GM19328 (cell line): Measurements from ENCODE around the gene IGDCC3.
"Not testable (repeated sequence)": the region's sequence is repeated elsewhere in the genome, so short reads cannot be mapped to it uniquely, and the experiment has no call there.

Source experiments
- ATAC-seq: cut with Tn5 transposase; IDR thresholded peaks from one replicate; pipeline ENCODE4 v1.9.1; 2021; ENCODE audit warnings: mild to moderate bottlenecking, moderate library complexity; ENCODE audit not compliant: unreplicated experiment

IGDCC3 gene

GRCh38 chr15:65371976-65372786 lies 5.6 kb downstream of the IGDCC3 start:
- no peak for ATAC-seq

DNA sequence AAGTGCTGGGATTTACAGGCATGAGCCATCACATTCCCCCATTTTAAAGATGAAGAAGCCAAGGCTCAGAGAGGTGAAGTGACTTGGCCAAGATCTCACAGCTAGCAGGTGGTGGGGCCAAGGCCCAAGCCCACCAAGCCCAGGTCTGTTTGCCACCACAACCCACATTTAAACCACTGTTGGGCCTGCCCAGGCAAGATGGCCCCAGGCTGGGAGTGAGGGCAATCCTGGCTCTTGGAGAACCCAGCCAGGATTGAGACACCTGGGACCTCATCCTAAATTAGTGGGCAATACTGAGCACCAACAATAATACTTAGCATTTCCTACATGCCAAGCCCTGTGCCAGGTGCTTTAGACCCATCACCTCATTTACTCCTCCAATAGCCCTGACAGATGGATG lies 6.9 kb downstream of the IGDCC3 start:
- no peak for ATAC-seq

DNA sequence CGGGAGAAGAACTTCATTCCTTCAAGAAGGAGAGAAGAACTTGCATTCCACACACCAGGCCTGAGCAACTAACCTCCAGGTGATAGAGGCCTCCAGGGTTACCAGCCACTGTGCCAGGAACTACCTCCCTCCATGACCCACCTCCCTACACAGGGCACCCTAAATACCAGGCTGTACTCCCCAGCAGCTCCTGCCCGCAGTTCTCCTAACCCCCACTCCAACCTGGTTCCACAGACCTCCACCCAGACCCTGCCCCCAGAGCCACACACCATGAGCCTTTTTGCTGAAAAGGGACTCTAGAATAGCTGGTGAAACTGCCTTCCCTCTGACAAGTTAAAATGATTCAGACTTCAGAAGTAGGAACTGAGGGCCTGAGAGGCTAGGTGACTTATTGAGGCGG lies 8.2 kb downstream of the IGDCC3 start:
- ATAC-seq: no peak

DNA sequence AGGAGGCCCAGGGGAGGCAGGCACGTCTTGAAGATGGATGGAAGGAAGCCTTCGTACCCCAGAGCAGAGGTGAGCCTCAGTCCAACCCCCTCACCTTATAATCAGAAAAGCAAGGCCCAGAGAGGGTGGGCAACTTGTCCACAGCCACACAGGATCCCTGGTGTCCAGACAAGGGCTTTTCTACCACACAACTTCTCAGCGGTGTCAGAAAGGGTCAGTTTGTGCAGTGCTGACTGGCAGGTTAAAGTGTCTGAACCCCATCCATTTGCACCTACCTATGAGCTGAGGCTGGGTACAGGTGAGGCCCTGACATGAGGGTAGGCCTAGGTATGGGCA lies 8.6 kb downstream of the IGDCC3 start:
- no peak for ATAC-seq

GRCh38 chr15:65368302-65369211 lies 9.2 kb downstream of the IGDCC3 start:
- no peak for ATAC-seq

DNA sequence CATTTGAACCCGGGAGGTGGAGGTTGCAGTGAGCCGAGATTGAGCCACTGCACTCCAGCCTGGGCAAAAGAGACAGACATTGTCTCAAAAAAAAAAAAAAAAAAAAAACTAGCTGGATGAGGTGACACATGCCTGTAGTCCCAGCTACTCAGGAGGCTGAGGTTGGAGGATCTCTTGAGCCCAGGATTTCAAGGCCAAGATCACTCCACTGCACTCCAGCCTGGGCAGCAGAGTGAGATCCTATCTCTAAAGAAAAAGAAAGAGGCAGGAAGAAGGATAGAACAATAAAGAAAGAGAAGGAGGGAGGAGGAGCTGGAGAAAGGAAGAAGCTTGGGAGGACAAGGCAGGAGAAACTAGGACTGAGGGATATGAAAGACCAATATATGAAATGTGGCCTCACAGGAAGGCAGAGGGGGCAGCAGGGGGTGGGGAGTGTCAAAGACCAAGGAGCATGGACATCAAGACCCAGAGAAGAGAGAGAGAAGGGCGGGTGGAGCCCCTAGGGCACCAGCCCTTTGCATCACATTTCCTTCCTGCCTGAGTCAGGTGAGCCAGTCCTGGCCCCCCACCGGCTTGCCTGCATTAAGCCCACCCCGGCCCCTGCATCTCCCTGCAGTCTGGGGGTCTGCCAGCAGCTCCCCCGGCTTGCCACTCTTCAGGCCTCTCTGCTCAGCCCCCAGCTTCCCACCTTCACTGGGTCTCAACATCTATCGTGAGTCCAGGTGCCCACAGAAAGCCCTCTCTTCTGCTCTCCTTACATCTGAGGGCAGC lies 11.5 kb downstream of the IGDCC3 start:
- no peak for ATAC-seq

GRCh38 chr15:65365229-65365628 lies 12.6 kb downstream of the IGDCC3 start:
- no peak for ATAC-seq

DNA sequence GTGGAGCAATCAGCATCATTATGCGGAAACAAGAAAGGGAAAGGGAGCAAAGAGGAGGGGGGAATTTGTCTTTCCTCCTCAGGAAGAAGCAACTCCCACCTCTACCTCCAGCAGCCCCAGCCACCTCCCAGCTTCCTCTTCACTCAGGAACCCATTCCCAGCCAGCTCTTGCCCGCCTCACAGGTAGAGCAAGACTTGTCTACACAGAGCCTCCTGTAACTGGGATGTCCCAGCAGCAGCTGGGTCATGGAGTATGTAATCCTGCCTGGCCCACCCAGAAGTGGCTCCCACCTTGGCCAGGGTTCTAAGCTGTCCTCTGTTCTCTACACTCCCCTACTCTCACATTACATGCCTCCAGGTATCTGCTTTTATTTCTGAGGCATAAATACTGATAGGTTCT lies 14.0 kb downstream of the IGDCC3 start:
- ATAC-seq: no peak

DNA sequence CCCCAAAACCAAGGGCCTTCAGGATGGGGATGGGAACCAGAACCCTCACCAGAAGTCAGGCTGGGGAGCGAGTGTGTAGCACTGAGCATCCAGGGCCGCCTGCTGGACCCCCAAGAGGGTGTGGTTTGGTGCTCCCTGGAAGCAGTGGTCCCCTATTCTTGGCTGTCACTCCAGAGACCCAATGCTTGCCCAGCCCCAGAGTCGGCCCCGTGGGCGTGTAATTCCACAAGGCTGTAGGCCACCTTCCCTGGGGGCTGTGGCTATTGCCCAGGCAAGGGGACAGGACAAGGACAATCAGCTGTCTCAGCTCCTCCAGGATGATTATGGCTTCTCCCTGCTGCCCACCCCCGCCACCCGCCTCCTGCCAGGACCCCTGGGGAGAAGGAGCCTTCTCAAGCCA lies 14.5 kb downstream of the IGDCC3 start:
- no peak for ATAC-seq

GRCh38 chr15:65362491-65362890 lies 15.3 kb downstream of the IGDCC3 start:
- ATAC-seq: no peak

DNA sequence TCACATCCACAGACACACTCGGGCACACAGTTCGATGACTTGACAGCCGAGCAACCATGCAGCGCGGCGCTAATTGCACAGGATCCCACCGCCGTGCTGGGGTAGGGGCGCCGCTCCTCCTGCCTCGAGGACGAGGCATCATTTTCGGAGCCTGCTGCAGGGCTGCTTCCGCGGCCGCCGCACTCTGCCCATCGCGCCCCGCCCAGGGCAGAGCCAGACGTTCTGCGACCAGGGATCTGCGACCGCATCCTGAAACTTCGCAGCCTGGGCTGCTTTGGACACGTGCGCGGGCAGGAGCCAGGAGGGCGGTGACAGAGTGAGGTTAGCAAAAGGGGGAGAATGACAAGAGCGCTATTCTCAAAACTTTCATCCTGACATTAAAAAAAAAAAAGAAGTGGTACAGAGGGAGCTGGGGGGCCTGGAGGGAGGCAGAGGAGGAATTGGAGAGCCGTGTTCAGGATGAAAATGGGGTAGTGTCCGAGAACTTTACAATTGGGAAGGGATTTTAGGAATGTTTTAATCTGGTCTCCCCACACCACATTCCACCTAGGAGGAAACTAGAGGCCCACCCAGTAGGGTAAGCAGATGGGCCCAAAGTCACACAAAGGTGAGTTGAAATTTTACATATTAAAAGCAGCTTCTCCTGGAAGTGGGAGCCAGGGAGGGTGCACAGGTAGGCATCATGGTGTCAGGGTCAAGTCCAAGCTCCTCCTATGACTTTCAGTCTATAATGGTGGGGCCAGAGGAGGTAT lies 15.9 kb downstream of the IGDCC3 start:
- ATAC-seq: no peak

- no peak for ATAC-seq
These were observed 17.3 kb downstream of the IGDCC3 start for GRCh38 chr15:65360506-65360905.

- ATAC-seq: no peak
These were observed 21.8 kb downstream of the IGDCC3 start for GRCh38 chr15:65355988-65356353.

DNA sequence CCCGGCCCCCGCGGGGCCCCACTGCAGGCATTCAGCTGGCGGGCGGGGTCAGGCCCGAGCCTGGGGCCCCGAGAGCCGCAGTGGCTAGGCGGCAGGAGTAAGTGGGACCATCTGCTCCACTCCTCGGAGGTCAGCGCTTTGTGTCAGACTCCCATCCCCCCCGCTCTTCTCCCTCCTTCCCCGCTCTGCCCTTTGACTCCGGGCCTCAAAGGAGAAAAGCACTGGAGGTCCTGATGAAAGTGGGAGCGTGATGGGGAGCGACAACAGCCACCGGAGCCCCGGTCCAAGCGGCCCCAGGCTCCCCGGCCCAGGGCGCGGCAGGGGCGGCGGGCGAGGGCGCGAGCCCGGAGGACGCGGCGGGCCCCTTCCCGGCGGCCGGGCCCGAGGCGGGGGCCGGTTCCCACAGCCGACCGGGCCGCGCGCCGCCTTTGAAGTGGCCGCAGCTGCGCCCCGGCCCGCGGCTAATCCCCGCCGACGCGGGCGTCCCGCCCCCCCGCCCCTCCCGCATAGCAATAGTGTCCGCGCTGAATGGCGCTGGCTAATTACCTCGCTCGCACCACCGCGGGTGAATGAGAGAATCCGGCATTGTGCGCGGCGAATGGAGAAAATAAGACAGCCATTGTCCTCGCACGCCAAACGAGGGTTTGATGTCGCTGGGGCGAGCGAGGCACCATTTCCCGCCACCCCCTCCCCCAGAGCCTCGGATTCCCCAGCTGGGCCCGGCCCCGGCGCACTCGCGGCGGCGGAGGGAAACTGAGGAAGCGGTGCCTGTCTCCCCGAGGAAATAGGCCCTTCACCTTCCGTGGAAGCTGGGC lies 22.4 kb downstream of the IGDCC3 start:
- ATAC-seq: no peak

DNA sequence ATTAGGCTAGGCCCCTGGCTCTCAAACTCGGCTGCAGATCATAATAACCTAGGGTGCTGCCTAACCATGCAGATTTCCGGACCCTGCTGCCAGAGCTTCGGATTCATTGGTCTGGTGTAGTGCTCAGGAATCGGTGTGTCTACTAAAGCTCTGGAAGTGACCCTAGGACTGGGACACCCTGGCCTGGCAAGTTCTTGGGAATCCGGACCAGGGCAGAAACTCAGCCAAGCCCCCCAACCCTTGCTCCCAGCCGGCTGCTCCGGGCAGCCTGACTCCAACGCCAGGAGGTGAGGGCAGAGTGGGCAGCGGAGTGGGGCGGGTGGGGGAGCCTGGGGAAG lies 23.0 kb downstream of the IGDCC3 start:
- no peak for ATAC-seq

- not testable (repeated sequence) for ATAC-seq
These were observed 25.8 kb downstream of the IGDCC3 start for GRCh38 chr15:65351972-65352371.

GRCh38 chr15:65349338-65349737 lies 28.5 kb downstream of the IGDCC3 start:
- ATAC-seq: no peak

- not testable (repeated sequence) for ATAC-seq
These were observed 30.0 kb downstream of the IGDCC3 start for GRCh38 chr15:65347756-65348155.

- no peak for ATAC-seq
These were observed 30.8 kb downstream of the IGDCC3 start for GRCh38 chr15:65346856-65347598.
